HEK293T (cell line): ENCODE data around the gene FAM3C.

Experiments
- CTCF ChIA-PET: fragments of 350-600 bp; formaldehyde crosslinking; extraction: SDS; loops from one replicate; lab custom pipeline; 2021; ENCODE audit warnings: antibody characterized with exemption, inconsistent platforms; lab: Yijun Ruan, JAX
- POLR2A ChIA-PET: fragments of 350-600 bp; formaldehyde crosslinking; extraction: SDS; loops from one replicate; lab custom pipeline; 2020; ENCODE audit warnings: antibody characterized with exemption, inconsistent platforms; lab: Yijun Ruan, JAX
- DNase-seq: peaks from one replicate; pipeline ENCODE4 v3.0.0; 2012; ENCODE audit warnings: mixed read lengths; ENCODE audit errors: extremely low spot score
- ARNT ChIP-seq: fragments of 450-650 bp; IDR thresholded peaks from 2 replicates; pipeline ENCODE4 v1.6.1; 2017; ENCODE audit warnings: mild to moderate bottlenecking
- BHLHE40 ChIP-seq: fragments of 450-650 bp; IDR thresholded peaks from 2 replicates; pipeline ENCODE4 v1.6.1; 2016; ENCODE audit warnings: mild to moderate bottlenecking, moderate library complexity, borderline replicate concordance
- CTBP1 ChIP-seq: fragments of 450-650 bp; IDR thresholded peaks from 2 replicates; pipeline ENCODE4 v1.6.1; 2016; ENCODE audit warnings: borderline replicate concordance
- ELF4 ChIP-seq: fragments of 450-650 bp; IDR thresholded peaks from 2 replicates; pipeline ENCODE4 v1.6.1; 2017; ENCODE audit warnings: antibody characterized with exemption
- FOXA1 ChIP-seq: fragments of 450-650 bp; IDR thresholded peaks from 2 replicates; pipeline ENCODE4 v1.6.1; 2016; ENCODE audit warnings: mild to moderate bottlenecking
- FOXK2 ChIP-seq: fragments of 450-650 bp; IDR thresholded peaks from 2 replicates; pipeline ENCODE4 v1.6.1; 2016; ENCODE audit warnings: mild to moderate bottlenecking
- FOXM1 ChIP-seq: fragments of 450-650 bp; IDR thresholded peaks from 2 replicates; pipeline ENCODE4 v1.6.1; 2017; ENCODE audit warnings: mild to moderate bottlenecking, borderline replicate concordance
- HDGF ChIP-seq: fragments of 450-650 bp; IDR thresholded peaks from 2 replicates; pipeline ENCODE4 v1.6.1; 2017; ENCODE audit warnings: antibody characterized with exemption, borderline replicate concordance
- L3MBTL2 ChIP-seq: fragments of 450-650 bp; conservative IDR thresholded peaks from 2 replicates; pipeline ENCODE4 v1.6.1; 2016; ENCODE audit warnings: mild to moderate bottlenecking
- LEF1 ChIP-seq: fragments of 450-650 bp; IDR thresholded peaks from 2 replicates; pipeline ENCODE4 v1.6.1; 2017; ENCODE audit warnings: mild to moderate bottlenecking, borderline replicate concordance
- NFRKB ChIP-seq: fragments of 450-650 bp; IDR thresholded peaks from 2 replicates; pipeline ENCODE4 v1.6.1; 2016; ENCODE audit warnings: mild to moderate bottlenecking, moderate library complexity
- PKNOX1 ChIP-seq: fragments of 450-650 bp; IDR thresholded peaks from 2 replicates; pipeline ENCODE4 v1.6.1; 2016
- SUZ12 ChIP-seq: fragments of 450-650 bp; IDR thresholded peaks from 2 replicates; pipeline ENCODE4 v1.6.1; 2016; ENCODE audit warnings: mild to moderate bottlenecking
- TARDBP ChIP-seq: fragments of 450-650 bp; IDR thresholded peaks from 2 replicates; pipeline ENCODE4 v1.6.1; 2016
- ZNF384 ChIP-seq: fragments of 450-650 bp; IDR thresholded peaks from 2 replicates; pipeline ENCODE4 v1.6.1; 2016

The FAM3C gene

GRCh38 chr7:121300685-121301420 is 95.3 kb downstream of the FAM3C start:
- CTCF ChIA-PET, result interaction anchor here (1.1 kb wide), 1 partner anchor 13 kb away, joined by 4 read pairs; no protein-coding TSS in a partner anchor

More at GRCh38 chr7:121300685-121301420, 95.3 kb downstream of the FAM3C start:
- no peak for TF ChIP-seq FOXK2
- peak; percentile 57; the same call in 1 of the 2 replicates for TF ChIP-seq FOXM1
- no peak for TF ChIP-seq ELF4
- TF ChIP-seq PKNOX1, result peak; percentile 62
- TF ChIP-seq BHLHE40, result no peak
- no peak for TF ChIP-seq FOXA1
- TF ChIP-seq CTBP1, result peak; percentile 74; the same call in 1 of the 2 replicates
- TF ChIP-seq TARDBP, result no peak
- no peak for TF ChIP-seq ARNT
- TF ChIP-seq LEF1, result no peak
- TF ChIP-seq L3MBTL2, result no peak
- no peak for TF ChIP-seq SUZ12
- TF ChIP-seq HDGF, result no peak
- no peak for TF ChIP-seq ZNF384
- TF ChIP-seq NFRKB, result no peak
- no peak for DNase-seq
- POLR2A ChIA-PET, result interaction anchor here (0.6 kb wide), 1 partner anchor 977 kb away, joined by 3 read pairs; no protein-coding TSS in a partner anchor
